Adrenal gland (tissue), 5 donors: ENCODE results near the gene HMMR.

Experiments used
- CTCF ChIP-seq, 6 experiments: fragments of 450-650 bp in 4 of 6; fragments of 200-600 bp in 2 of 6; sonication (generic) in 1 of 6; IDR thresholded peaks; 1 replicate in 5 of 6; 2 replicates in 1 of 6; pipeline versions ENCODE4 v1.5.1 to v1.8.0; 2016 to 2021; ENCODE audit warnings: antibody characterized with exemption in 6 of 6, mild to moderate bottlenecking in 2 of 6, moderate library complexity in 1 of 6
- POLR2A ChIP-seq, 2 donors: fragments of 450-650 bp; IDR thresholded peaks; one replicate each; pipeline ENCODE4 v1.6.1; 2017; ENCODE audit warnings: antibody characterized with exemption in 2 of 2, mild to moderate bottlenecking in 2 of 2, moderate library complexity in 1 of 2
- donor health status: DM: no; HTN: no; CAD: no.

DNA sequence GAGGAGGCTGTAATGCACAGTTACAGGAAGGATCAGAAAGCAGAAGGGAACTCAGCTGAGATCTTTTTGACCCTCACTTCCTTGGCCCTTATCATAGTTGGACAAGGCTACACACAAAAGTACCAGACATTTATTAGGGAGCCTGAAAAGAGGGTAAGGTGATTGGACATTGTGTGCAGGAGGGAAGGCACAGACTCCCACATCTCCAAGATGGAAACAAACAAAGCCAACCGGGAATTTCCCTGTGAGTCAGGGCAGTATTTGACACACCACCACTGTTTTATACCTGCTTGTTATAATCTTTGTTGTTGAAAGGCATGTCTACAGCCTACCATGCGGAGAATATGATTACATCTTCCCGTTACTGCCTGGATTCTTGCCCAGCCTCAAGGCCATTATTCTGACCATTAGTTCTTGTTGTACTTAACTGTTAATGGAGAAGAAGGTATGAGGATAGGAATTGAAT lies 26.0 kb upstream of the HMMR start:
- TF ChIP-seq CTCF (IDR thresholded peaks at IDR 0.05), result no peak
- no peak for TF ChIP-seq POLR2A (IDR thresholded peaks at IDR 0.05)
